Measurements from ENCODE around the gene MEIKIN. TPM values are rescaled to one million over a fixed set of nuclear protein-coding genes. Genes with fewer than 3 reads are reported as not detected.

MEIKIN gene
- total RNA-seq, 1 donor from 2014 or later, result not detected

DNA sequence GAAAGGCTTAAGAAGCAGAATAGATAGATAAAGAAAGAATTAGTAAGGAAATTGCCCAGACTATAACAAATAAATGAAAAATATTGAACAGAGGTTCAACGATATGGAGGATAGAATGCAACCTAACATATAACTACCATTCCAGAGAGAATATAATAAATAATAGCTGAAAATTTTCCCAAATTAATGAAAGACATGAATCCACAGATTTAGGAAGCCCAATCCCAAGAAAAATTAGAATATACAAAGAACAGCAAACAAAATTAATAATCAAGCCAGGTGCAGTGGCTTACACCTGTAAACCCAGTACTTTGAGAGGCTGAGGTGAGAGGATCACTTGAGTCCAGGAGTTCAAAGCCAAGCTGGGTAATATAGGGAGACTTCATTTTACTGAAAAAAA lies 120.8 kb downstream of the MEIKIN start:
- no peak overlapping the region for H3K27ac ChIP-seq
- H3F3A ChIP-seq (ENCODE audit: low read depth), result no peaks in the 10 kb centered on the region
- H3K9me3 ChIP-seq (ENCODE audit: low read depth), result no peaks in the 10 kb centered on the region
- H3K79me2 ChIP-seq (ENCODE audit: low read depth), result no peaks in the 10 kb centered on the region
- peaks cover 12% of the 10 kb centered on the region for H3K9me3 Mint-ChIP-seq
- H4K20me1 ChIP-seq (ENCODE audit: low read depth), result no peaks in the 10 kb centered on the region
- TF ChIP-seq, protein P1, sequence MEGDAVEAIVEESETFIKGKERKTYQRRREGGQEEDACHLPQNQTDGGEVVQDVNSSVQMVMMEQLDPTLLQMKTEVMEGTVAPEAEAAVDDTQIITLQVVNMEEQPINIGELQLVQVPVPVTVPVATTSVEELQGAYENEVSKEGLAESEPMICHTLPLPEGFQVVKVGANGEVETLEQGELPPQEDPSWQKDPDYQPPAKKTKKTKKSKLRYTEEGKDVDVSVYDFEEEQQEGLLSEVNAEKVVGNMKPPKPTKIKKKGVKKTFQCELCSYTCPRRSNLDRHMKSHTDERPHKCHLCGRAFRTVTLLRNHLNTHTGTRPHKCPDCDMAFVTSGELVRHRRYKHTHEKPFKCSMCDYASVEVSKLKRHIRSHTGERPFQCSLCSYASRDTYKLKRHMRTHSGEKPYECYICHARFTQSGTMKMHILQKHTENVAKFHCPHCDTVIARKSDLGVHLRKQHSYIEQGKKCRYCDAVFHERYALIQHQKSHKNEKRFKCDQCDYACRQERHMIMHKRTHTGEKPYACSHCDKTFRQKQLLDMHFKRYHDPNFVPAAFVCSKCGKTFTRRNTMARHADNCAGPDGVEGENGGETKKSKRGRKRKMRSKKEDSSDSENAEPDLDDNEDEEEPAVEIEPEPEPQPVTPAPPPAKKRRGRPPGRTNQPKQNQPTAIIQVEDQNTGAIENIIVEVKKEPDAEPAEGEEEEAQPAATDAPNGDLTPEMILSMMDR (IDR thresholded peaks at IDR 0.05), result no peak
- no peak for TF ChIP-seq EZH2 (IDR thresholded peaks at IDR 0.05)
- no peak for TF ChIP-seq EZH2phosphoT487 (IDR thresholded peaks at IDR 0.05)
- H3K9ac ChIP-seq, result no peak overlapping the region
- peaks cover 7% of the 10 kb centered on the region for H3K4me1 ChIP-seq
- H3K4me2 ChIP-seq, result no peak overlapping the region
- H3K4me3 ChIP-seq, result no peak overlapping the region
- no peaks in the 10 kb centered on the region for H3K4me1 Mint-ChIP-seq
- no peaks in the 10 kb centered on the region for H3K36me3 Mint-ChIP-seq
- no peaks in the 10 kb centered on the region for H3K27me3 ChIP-seq
- H2AFZ ChIP-seq (replicated peaks), result no peak overlapping the region
- DNase-seq (ENCODE audit: low spot score), result no peak
- H3K4me3 Mint-ChIP-seq, result no peak overlapping the region
- H3K27ac Mint-ChIP-seq, result no peak overlapping the region
- no peaks in the 10 kb centered on the region for H3K27me3 Mint-ChIP-seq (ENCODE audit: insufficient read depth, low read depth)
- no peaks in the 10 kb centered on the region for H3K36me3 ChIP-seq

DNA sequence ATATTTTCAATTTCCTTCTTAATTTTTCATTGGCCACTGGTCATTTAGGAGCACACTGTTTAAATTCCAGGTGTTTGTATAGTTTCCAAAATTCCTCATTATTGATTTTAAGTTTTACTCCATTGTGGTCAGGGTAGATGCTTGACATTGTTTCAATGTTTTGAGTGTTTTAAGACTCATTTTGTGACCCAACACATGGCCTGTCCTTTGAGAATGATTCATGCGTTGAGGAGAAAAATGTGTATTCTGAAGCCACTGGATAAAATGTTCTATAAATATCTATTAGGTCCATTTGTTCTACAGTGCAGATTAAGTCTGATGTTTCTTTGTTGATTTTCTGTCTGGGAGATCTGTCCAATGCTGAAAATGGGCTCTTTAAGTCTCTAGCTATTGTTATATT lies 124.2 kb downstream of the MEIKIN start:
- TF ChIP-seq, protein P1 (IDR thresholded peaks at IDR 0.05), result no peak
- TF ChIP-seq EZH2phosphoT487 (IDR thresholded peaks at IDR 0.05), result no peak
- no peak for TF ChIP-seq EZH2 (IDR thresholded peaks at IDR 0.05)
- Mint-ChIP-seq H3K4me1 (no peaks in the 10 kb centered on the region), H3K27me3 (ENCODE audit: insufficient read depth, low read depth) (no peaks in the 10 kb centered on the region)

DNA sequence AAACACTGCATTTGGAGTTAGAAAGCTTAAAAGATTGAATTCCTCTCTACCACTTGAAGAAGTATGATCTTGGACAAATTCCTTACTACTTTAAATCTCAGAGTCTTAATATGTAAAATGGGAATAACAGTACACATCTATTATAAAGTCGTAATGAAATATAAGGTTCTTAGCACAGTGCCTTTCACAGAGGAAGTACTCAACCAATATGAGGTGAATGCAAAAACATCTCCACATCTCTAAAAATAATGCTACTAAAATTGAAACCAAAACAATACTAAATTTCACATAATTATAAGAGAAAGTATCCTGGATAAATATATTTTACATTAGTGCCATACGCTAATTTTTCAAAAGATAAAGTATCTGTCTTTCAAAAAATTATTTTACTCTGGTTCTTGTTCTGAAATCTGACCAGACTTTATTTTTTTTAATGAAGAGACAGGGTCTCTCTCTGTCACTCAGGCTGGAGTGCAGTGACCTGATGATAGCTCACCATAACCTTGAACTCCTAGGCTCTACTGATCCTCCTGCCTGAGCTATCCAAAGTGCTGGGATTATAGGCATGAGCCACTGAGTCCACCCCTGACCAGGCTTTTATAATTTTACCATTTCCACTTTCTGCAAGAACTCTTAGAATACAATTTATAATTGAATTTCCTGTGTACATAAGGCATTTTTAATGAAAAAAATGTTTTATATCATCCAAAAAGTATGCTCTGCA lies 127.3 kb downstream of the MEIKIN start:
- H3K9me3 ChIP-seq (ENCODE audit: low read depth), result no peaks in the 10 kb centered on the region
- DNase-seq (ENCODE audit: low spot score), result no peak
- H3K36me3 Mint-ChIP-seq, result no peaks in the 10 kb centered on the region
- H3K4me2 ChIP-seq, result no peak overlapping the region
- peaks cover 3% of the 10 kb centered on the region for H3K4me1 Mint-ChIP-seq
- H3K36me3 ChIP-seq, result no peaks in the 10 kb centered on the region
- no peak overlapping the region for H2AFZ ChIP-seq (replicated peaks)
- no peak overlapping the region for H3K4me3 Mint-ChIP-seq
- TF ChIP-seq, protein P1 (IDR thresholded peaks at IDR 0.05), result no peak
- TF ChIP-seq EZH2 (IDR thresholded peaks at IDR 0.05) (no peak), EZH2phosphoT487 (IDR thresholded peaks at IDR 0.05) (no peak)
- H3K9me3 Mint-ChIP-seq, result peaks cover 3% of the 10 kb centered on the region
- no peak overlapping the region for H3K9ac ChIP-seq
- no peak overlapping the region for H3K4me3 ChIP-seq
- no peaks in the 10 kb centered on the region for H3F3A ChIP-seq (ENCODE audit: low read depth)
- H3K79me2 ChIP-seq (ENCODE audit: low read depth), result no peaks in the 10 kb centered on the region
- no peak overlapping the region for H3K27ac ChIP-seq
- no peaks in the 10 kb centered on the region for H3K27me3 ChIP-seq
- H3K27ac Mint-ChIP-seq, result no peak overlapping the region
- peaks cover 3% of the 10 kb centered on the region for H3K27me3 Mint-ChIP-seq (ENCODE audit: insufficient read depth, low read depth)
- no peaks in the 10 kb centered on the region for H4K20me1 ChIP-seq (ENCODE audit: low read depth)
- peaks cover 4% of the 10 kb centered on the region for H3K4me1 ChIP-seq

More for the DNA sequence above, 124.2 kb downstream of the MEIKIN start:
- no peak for DNase-seq (ENCODE audit: low spot score)
- H3K36me3 ChIP-seq, result no peaks in the 10 kb centered on the region
- H3K4me2 ChIP-seq, result no peak overlapping the region
- H2AFZ ChIP-seq (replicated peaks), result no peak overlapping the region
- no peak overlapping the region for H3K9ac ChIP-seq
- H4K20me1 ChIP-seq (ENCODE audit: low read depth), result no peaks in the 10 kb centered on the region
- H3K27ac Mint-ChIP-seq, result no peak overlapping the region
- no peaks in the 10 kb centered on the region for H3F3A ChIP-seq (ENCODE audit: low read depth)
- no peak overlapping the region for H3K4me3 ChIP-seq
- no peaks in the 10 kb centered on the region for H3K9me3 ChIP-seq (ENCODE audit: low read depth)
- H3K36me3 Mint-ChIP-seq, result no peaks in the 10 kb centered on the region
- peaks cover 7% of the 10 kb centered on the region for H3K4me1 ChIP-seq
- H3K79me2 ChIP-seq (ENCODE audit: low read depth), result no peaks in the 10 kb centered on the region
- no peak overlapping the region for H3K27ac ChIP-seq
- H3K27me3 ChIP-seq, result no peaks in the 10 kb centered on the region
- no peak overlapping the region for H3K4me3 Mint-ChIP-seq
- H3K9me3 Mint-ChIP-seq, result peaks cover 12% of the 10 kb centered on the region
